A549 (cell line): Measurements from ENCODE around the gene TMPRSS4.

Experiments used
- ATOH8 ChIP-seq: fragments of 250-450 bp; sonication (Bioruptor Pico); IDR thresholded peaks from 2 replicates; pipeline ENCODE4 v1.5.0; 2020; ENCODE audit warnings: low read depth, mild to moderate bottlenecking, moderate library complexity
- BHLHE40 ChIP-seq: IDR thresholded peaks from 2 replicates; pipeline ENCODE4 v1.6.1; 2012; ENCODE audit warnings: low read depth, low read length, inconsistent platforms
- CBX2 ChIP-seq: fragments of 200-600 bp; sonication (generic); IDR thresholded peaks from 2 replicates; pipeline ENCODE4 v1.6.1; 2016; ENCODE audit warnings: low read depth, mild to moderate bottlenecking, borderline replicate concordance
- HMGXB4 ChIP-seq: fragments of 250-450 bp; sonication (Bioruptor Pico); IDR thresholded peaks from 2 replicates; pipeline ENCODE4 v1.5.0; 2021; ENCODE audit warnings: mild to moderate bottlenecking, moderate library complexity, borderline replicate concordance
- HOXB13 ChIP-seq: fragments of 250-450 bp; sonication (Bioruptor Pico); IDR thresholded peaks from 2 replicates; pipeline ENCODE4 v1.5.0; 2020; ENCODE audit warnings: low read depth, mild to moderate bottlenecking, moderate library complexity
- MAX ChIP-seq: IDR thresholded peaks from 2 replicates; pipeline ENCODE4 v1.6.1; 2012
- NFE2L2 ChIP-seq: fragments of 150-350 bp; conservative IDR thresholded peaks from 2 replicates; pipeline ENCODE4 v1.6.1; 2014; ENCODE audit warnings: low read length
- TF ChIP-seq, protein P1 (sequence below): fragments of >200 bp; sonication (Bioruptor Twin); formaldehyde crosslinking; IDR thresholded peaks from 3 replicates; pipeline ENCODE4 v1.5.1; 2016

GRCh38 chr11:118161786-118162185, 84.9 kb downstream of the TMPRSS4 start:
- TF ChIP-seq, protein P1, sequence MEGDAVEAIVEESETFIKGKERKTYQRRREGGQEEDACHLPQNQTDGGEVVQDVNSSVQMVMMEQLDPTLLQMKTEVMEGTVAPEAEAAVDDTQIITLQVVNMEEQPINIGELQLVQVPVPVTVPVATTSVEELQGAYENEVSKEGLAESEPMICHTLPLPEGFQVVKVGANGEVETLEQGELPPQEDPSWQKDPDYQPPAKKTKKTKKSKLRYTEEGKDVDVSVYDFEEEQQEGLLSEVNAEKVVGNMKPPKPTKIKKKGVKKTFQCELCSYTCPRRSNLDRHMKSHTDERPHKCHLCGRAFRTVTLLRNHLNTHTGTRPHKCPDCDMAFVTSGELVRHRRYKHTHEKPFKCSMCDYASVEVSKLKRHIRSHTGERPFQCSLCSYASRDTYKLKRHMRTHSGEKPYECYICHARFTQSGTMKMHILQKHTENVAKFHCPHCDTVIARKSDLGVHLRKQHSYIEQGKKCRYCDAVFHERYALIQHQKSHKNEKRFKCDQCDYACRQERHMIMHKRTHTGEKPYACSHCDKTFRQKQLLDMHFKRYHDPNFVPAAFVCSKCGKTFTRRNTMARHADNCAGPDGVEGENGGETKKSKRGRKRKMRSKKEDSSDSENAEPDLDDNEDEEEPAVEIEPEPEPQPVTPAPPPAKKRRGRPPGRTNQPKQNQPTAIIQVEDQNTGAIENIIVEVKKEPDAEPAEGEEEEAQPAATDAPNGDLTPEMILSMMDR: no peak
- TF ChIP-seq HOXB13 (CRISPR knock-in tag): no peak
- TF ChIP-seq CBX2: no peak
- TF ChIP-seq ATOH8 (CRISPR knock-in tag): no peak
- no peak for TF ChIP-seq BHLHE40
- TF ChIP-seq NFE2L2: no peak
- no peak for TF ChIP-seq HMGXB4 (CRISPR knock-in tag)
- TF ChIP-seq MAX: no peak
